Right lobe of liver (tissue), 4 donors: ENCODE results near the gene PTBP1.

Experiments used
- POLR2A ChIP-seq: fragments of 450-650 bp; IDR thresholded peaks from one replicate; pipeline ENCODE4 v1.6.1; 2017; ENCODE audit warnings: antibody characterized with exemption, mild to moderate bottlenecking
- TF ChIP-seq, protein P1 (sequence below), 4 donors: fragments of 200-600 bp in 3 of 4; fragments of 450-650 bp in 1 of 4; IDR thresholded peaks; one replicate each; pipeline versions ENCODE4 v1.5.1 to v1.8.0; 2016 to 2022; ENCODE audit warnings: antibody characterized with exemption in 4 of 4, mild to moderate bottlenecking in 2 of 4
- donor health status: DM: no; HTN: no; CAD: no.
- donor health status: DM: no; HTN: no; CAD: no.
- donor health status: DM: no; HTN: yes; CAD: no.

GRCh38 chr19:791007-791566, 6.2 kb upstream of the PTBP1 start:
- TF ChIP-seq, protein P1, sequence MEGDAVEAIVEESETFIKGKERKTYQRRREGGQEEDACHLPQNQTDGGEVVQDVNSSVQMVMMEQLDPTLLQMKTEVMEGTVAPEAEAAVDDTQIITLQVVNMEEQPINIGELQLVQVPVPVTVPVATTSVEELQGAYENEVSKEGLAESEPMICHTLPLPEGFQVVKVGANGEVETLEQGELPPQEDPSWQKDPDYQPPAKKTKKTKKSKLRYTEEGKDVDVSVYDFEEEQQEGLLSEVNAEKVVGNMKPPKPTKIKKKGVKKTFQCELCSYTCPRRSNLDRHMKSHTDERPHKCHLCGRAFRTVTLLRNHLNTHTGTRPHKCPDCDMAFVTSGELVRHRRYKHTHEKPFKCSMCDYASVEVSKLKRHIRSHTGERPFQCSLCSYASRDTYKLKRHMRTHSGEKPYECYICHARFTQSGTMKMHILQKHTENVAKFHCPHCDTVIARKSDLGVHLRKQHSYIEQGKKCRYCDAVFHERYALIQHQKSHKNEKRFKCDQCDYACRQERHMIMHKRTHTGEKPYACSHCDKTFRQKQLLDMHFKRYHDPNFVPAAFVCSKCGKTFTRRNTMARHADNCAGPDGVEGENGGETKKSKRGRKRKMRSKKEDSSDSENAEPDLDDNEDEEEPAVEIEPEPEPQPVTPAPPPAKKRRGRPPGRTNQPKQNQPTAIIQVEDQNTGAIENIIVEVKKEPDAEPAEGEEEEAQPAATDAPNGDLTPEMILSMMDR (IDR thresholded peaks at IDR 0.05), result no peak
- no peak for TF ChIP-seq POLR2A
